Left renal pelvis (tissue), 4 donors: Measurements from ENCODE around the gene GLI3. TPM values are rescaled to one million over a fixed set of nuclear protein-coding genes. Genes with fewer than 3 reads are reported as not detected.

Source experiments
- DNase-seq, 4 donors: peaks; one replicate each; pipeline ENCODE4 v3.0.0-alpha.2; 2013; ENCODE audit warnings: low read depth in 4 of 4, low spot score in 3 of 4
- polyA plus RNA-seq, 4 donors: library from polyadenylated mRNA; unstranded; fragments of 120-200 nt; gene quantifications; one replicate each; pipeline ENCODE4 v1.2.1, GENCODE V29; 2013; ENCODE audit not compliant: insufficient read length in 4 of 4

Gene GLI3
- polyA plus RNA-seq, 4 donors, result 14.8 to 33.7 (median 16.5) TPM

- DNase-seq, result no peak
These were observed 222.1 kb downstream of the GLI3 start for GRCh38 chr7:42014625-42015618.

GRCh38 chr7:42012786-42013360, 224.1 kb downstream of the GLI3 start:
- no peak for DNase-seq

GRCh38 chr7:42012313-42012712, 224.7 kb downstream of the GLI3 start:
- no peak for DNase-seq

- no peak for DNase-seq
These were observed 225.2 kb downstream of the GLI3 start for GRCh38 chr7:42011846-42012245.

- no peak for DNase-seq
These were observed 226.3 kb downstream of the GLI3 start for GRCh38 chr7:42010751-42011150.

GRCh38 chr7:42006801-42007513, 230.1 kb downstream of the GLI3 start:
- DNase-seq, result no peak

GRCh38 chr7:42002654-42003053, 234.4 kb downstream of the GLI3 start:
- no peak for DNase-seq

GRCh38 chr7:41999736-42000283, 237.2 kb downstream of the GLI3 start:
- no peak for DNase-seq

GRCh38 chr7:41998041-41998440, 239.0 kb downstream of the GLI3 start:
- no peak for DNase-seq

GRCh38 chr7:41997151-41997550, 239.9 kb downstream of the GLI3 start:
- no peak for DNase-seq

GRCh38 chr7:41996381-41997035, 240.5 kb downstream of the GLI3 start:
- DNase-seq, result no peak

- DNase-seq, result no peak
These were observed 241.3 kb downstream of the GLI3 start for GRCh38 chr7:41995632-41996271.

- no peak for DNase-seq
These were observed 242.3 kb downstream of the GLI3 start for GRCh38 chr7:41994746-41995110.

GRCh38 chr7:41994036-41994745, 242.8 kb downstream of the GLI3 start:
- DNase-seq, result no peak

- DNase-seq, result no peak
These were observed 243.8 kb downstream of the GLI3 start for GRCh38 chr7:41992881-41993867.

- no peak for DNase-seq
These were observed 252.1 kb downstream of the GLI3 start for GRCh38 chr7:41984888-41985287.

GRCh38 chr7:41981046-41982040, 255.7 kb downstream of the GLI3 start:
- DNase-seq, result no peak
